Cardiac muscle cell (in vitro differentiated cells and primary cell): ENCODE results near the gene GINS1. TPM values are rescaled to one million over a fixed set of nuclear protein-coding genes. Genes with fewer than 3 reads are reported as not detected.

Experiments
- DNase-seq, 2 donors: peaks; one replicate each; pipeline versions ENCODE4 v3.0.0 to v3.0.0-alpha.2; 2010 to 2017; ENCODE audit warnings: low read depth in 1 of 2, low spot score in 1 of 2
- H3K27ac ChIP-seq: fragments of 200-600 bp; sonication (generic); 2 replicates; pipeline ENCODE4 v1.5.1; 2016
- H3K27me3 ChIP-seq: fragments of 200-600 bp; sonication (generic); 2 replicates; pipeline ENCODE4 v1.6.0; 2016; ENCODE audit warnings: control low read depth
- H3K36me3 ChIP-seq: fragments of 200-600 bp; sonication (generic); 2 replicates; pipeline ENCODE4 v1.5.1; 2016; ENCODE audit warnings: control low read depth
- H3K4me1 ChIP-seq: fragments of 200-600 bp; sonication (generic); 2 replicates; pipeline ENCODE4 v1.8.1; 2017; ENCODE audit warnings: low read depth, mild to moderate bottlenecking, mixed run types
- H3K4me3 ChIP-seq: fragments of 200-600 bp; sonication (generic); 2 replicates; pipeline ENCODE4 v1.5.1; 2016; ENCODE audit warnings: mild to moderate bottlenecking
- H3K9me3 ChIP-seq: fragments of 200-600 bp; sonication (generic); 2 replicates; pipeline ENCODE4 v1.5.1; 2017; ENCODE audit warnings: low read depth, mild to moderate bottlenecking, control low read depth
- polyA plus RNA-seq: library from polyadenylated mRNA; unstranded; fragments of >200 nt; fragmentation: Nextera tagmentation; extraction: Ambion mirVana; gene quantifications from 2 replicates; pipeline ENCODE4 v1.2.1, GENCODE V29; 2016
- total RNA-seq: library from RNA; depleted of rRNA; stranded (reverse); fragments of >200 nt; gene quantifications from 2 replicates; pipeline ENCODE4 v1.2.3, GENCODE V29; 2016
- TF ChIP-seq, protein P1 (sequence below): IDR thresholded peaks from 2 replicates; pipeline ENCODE4 v1.5.1; 2012; ENCODE audit warnings: low read depth, mild to moderate bottlenecking, low read length

GINS1 gene
- 9.6 and 13.4 TPM in 2 replicates for total RNA-seq
- polyA plus RNA-seq: 9.9 and 10.5 TPM in 2 replicates

DNA sequence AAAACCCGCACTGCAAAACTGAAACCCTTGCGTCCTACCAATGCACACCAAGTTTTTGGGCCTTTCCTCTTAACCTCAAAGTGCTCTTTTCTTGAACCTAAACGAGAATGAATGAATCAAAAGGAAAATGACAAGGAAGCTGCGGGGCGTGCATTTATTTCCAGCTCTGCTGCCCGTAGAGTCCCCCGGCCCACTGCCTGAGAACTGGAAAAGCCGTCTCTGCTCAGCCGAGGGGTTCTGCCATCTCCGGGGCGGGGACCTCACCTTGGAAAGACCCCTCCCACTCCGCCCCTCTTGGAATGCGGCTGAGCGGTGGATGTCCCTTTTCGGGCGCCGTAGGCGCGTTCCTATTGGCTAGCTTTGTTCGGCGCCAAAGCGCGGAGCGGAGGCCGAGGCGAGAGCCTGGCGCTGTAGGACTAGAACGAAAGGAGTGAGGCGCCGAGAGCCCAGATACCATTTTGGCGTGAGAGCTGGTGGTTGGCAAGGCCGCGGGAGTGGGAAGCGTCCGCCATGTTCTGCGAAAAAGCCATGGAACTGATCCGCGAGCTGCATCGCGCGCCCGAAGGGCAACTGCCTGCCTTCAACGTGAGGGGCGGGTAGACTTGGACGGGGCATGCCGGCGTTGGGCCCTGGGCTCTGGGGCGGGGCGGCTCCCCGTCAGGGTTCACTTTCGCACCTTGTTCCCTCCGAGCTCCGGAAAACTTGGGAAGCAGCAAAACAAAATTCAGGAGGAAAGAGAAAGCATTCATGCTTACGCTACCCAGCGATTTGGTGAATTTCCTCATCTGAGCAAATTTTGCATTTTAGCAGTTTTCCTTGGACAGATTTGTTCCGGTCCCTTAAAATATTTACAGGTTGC lies at the start of gene GINS1:
Gene GINS1, plus strand, starts transcription at position 363 of the 859 bp plus-strand sequence. Its CDS starts 148 bp downstream, at position 511.
- TF ChIP-seq, protein P1, sequence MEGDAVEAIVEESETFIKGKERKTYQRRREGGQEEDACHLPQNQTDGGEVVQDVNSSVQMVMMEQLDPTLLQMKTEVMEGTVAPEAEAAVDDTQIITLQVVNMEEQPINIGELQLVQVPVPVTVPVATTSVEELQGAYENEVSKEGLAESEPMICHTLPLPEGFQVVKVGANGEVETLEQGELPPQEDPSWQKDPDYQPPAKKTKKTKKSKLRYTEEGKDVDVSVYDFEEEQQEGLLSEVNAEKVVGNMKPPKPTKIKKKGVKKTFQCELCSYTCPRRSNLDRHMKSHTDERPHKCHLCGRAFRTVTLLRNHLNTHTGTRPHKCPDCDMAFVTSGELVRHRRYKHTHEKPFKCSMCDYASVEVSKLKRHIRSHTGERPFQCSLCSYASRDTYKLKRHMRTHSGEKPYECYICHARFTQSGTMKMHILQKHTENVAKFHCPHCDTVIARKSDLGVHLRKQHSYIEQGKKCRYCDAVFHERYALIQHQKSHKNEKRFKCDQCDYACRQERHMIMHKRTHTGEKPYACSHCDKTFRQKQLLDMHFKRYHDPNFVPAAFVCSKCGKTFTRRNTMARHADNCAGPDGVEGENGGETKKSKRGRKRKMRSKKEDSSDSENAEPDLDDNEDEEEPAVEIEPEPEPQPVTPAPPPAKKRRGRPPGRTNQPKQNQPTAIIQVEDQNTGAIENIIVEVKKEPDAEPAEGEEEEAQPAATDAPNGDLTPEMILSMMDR: no peak
- Histone ChIP-seq H3K4me1 (peaks cover 9% of the 10 kb centered on the region), H3K36me3 (no peaks in the 10 kb centered on the region), H3K27ac (peak within 1 kb of the TSS; percentile 84), H3K9me3 (no peaks in the 10 kb centered on the region), H3K4me3 (peak within 1 kb of the TSS; percentile 69), H3K27me3 (no peaks in the 10 kb centered on the region)
- peak; percentile 90 to 93 for DNase-seq

DNA sequence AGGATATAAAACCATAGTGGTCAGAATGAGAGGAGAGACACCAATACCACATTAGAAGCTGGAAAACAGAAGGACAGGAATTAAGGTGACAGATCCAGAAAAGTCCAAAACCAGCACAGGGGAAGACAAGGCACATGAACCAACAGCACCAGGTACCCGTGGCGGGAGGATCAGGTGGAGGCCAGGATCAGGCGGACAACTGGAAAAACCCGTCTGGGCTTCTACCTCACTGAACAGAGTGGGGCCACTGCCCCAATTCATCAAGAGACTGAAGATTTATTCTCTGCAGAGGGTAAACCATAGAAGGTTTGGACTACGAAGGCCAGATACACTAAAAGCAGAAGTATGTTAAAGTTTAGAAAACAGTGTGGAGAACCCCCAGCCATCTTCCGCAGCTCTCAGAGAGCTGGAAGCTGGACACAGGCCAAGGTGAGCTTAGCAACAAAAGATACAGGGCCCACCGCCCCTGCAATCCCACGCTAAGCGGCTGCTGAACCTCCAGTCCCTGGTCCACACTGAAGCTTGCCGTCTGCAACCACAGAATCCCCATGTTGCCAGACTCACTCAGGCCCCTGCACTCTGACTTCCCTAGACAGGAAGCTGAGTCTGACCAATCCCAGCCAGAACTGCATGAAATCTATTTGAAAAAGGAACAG lies 46.7 kb upstream of the GINS1 start:
- peak in 1 of 2 donors; percentile 62 for DNase-seq
- TF ChIP-seq, protein P1: no peak
- no peaks in the 10 kb centered on the region for H3K9me3 ChIP-seq
- peaks cover 15% of the 10 kb centered on the region for H3K4me1 ChIP-seq
- H3K27ac ChIP-seq: no peak overlapping the region
- H3K4me3 ChIP-seq: no peak overlapping the region
- no peaks in the 10 kb centered on the region for H3K27me3 ChIP-seq
- no peaks in the 10 kb centered on the region for H3K36me3 ChIP-seq

DNA sequence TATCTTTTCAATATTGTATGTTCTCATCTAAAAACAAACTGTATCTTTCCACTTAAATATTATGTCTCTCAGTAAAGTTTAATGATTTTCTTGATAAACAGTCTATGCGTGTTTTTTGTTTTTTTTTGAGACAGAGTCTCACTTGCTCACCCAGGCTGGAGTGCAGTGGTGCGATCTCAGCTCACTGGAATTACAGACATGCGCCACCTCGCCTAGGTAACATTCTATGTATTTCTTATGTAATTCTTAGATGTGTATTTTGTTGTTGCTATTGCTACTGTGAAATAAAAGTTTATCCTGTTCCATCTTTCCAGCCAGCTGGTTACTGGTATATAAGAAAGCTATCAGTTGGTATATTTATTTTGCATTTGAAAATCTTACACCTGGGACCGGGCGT lies 46.2 kb upstream of the GINS1 start:
- DNase-seq: peak in 1 of 2 donors; percentile 20
- Histone ChIP-seq H3K4me3 (no peak overlapping the region), H3K4me1 (peaks cover 10% of the 10 kb centered on the region), H3K27me3 (no peaks in the 10 kb centered on the region), H3K36me3 (no peaks in the 10 kb centered on the region), H3K9me3 (no peaks in the 10 kb centered on the region), H3K27ac (no peak overlapping the region)
- TF ChIP-seq, protein P1: no peak

DNA sequence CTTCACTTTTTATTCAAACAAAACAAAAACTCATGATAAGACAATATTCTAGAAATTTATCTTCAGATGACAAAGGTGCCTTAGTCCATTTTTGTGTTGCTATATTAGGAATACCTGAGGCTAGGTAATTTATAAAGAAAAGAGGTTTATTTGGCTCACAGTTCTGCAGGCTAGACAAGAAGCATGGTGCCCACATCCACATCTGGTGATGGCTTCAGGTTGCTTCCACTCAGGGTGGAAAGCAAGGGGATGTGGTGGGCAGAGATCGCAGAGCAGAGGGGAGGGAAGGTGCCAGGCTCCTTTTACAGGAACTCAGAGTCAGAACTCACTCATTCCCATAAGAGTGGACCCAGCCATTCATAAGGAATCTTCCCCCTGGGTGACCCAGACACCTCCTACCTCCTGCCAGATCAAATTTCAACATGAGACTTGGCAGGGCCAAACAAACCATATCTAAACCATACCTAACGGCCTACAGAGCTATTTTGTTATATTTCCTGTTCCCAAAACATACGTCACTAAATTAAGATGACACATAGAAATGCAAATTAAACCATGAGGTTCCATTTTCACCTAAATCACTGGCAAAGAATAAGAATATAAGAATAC lies 43.2 kb upstream of the GINS1 start:
- H3K4me1 ChIP-seq: no peaks in the 10 kb centered on the region
- TF ChIP-seq, protein P1: no peak
- no peaks in the 10 kb centered on the region for H3K27me3 ChIP-seq
- no peak overlapping the region for H3K27ac ChIP-seq
- no peaks in the 10 kb centered on the region for H3K36me3 ChIP-seq
- H3K9me3 ChIP-seq: no peaks in the 10 kb centered on the region
- DNase-seq: peak in 1 of 2 donors; percentile 43
- H3K4me3 ChIP-seq: no peak overlapping the region

DNA sequence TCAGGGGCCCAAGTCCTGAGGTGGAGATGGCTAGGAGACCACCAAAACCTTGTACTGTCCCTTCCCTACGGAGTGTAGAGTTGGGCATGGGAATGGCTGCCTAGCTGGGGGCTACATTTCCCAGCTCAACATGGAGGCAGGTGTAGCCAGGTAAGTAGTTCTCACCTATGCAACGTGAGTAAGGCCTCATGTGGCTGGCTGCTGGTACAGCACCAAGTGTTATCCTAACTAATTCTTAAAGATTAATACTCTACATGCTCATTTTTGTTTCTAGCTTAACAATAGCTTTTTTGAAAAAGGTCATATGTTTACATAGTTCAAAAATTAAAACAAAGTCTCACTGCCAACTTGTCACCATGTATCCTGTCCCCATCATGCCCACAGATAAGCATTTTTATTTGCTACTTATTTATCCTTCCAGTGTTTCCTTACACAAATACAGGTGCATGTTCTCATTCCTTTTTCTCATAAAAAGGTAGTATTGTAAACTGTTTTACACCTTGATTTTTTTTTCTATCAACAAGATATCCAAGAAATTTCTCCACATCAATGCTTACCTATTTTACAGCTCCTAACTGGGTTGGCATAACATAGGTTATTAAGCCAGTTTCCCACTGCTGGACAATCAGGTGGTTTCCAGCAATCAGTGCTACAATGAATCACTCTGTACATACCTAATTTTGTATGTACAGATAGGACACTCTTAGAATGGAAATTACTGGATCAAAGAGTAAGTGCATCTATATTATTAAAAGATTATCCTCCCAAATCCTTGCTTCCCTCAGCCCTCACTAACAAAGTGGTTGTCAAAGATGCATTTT lies 42.4 kb upstream of the GINS1 start:
- no peak for DNase-seq
- Histone ChIP-seq H3K27me3 (no peaks in the 10 kb centered on the region), H3K4me1 (no peaks in the 10 kb centered on the region), H3K4me3 (no peak overlapping the region), H3K27ac (no peak overlapping the region), H3K9me3 (no peaks in the 10 kb centered on the region), H3K36me3 (no peaks in the 10 kb centered on the region)
- TF ChIP-seq, protein P1: no peak
